HL-60 (cell line): ENCODE data around the gene PMEPA1.

ENCODE experiments used
- DNase-seq, 2 experiments: peaks; one replicate each; pipeline ENCODE4 v3.0.0-alpha.2; 2010 to 2020; ENCODE audit warnings: low read depth in 1 of 2, low spot score in 1 of 2
- H3K27ac ChIP-seq: fragments of 250-450 bp; sonication (Bioruptor Pico); replicated peaks from 2 replicates; pipeline ENCODE4 v1.5.1; 2020; ENCODE audit warnings: mild to moderate bottlenecking, moderate library complexity
- H3K27me3 ChIP-seq: fragments of 250-450 bp; sonication (Bioruptor Pico); 2 replicates; pipeline ENCODE4 v1.5.1; 2021; ENCODE audit warnings: mild to moderate bottlenecking, moderate library complexity; ENCODE audit not compliant: insufficient read depth, poor library complexity, severe bottlenecking
- H3K4me3 ChIP-seq: replicated peaks from 2 replicates; pipeline ENCODE4 v1.5.1; 2011; ENCODE audit warnings: mild to moderate bottlenecking, control low read depth, low read length; ENCODE audit not compliant: insufficient read depth
- GABPA ChIP-seq: IDR thresholded peaks from 2 replicates; pipeline ENCODE4 v1.6.1; 2012; ENCODE audit warnings: low read depth
- POLR2AphosphoS5 ChIP-seq: IDR thresholded peaks from 2 replicates; pipeline ENCODE4 v1.6.1; 2012; ENCODE audit warnings: low read depth
- SPI1 ChIP-seq: IDR thresholded peaks from 2 replicates; pipeline ENCODE4 v1.6.1; 2012; ENCODE audit warnings: low read depth, mild to moderate bottlenecking, borderline replicate concordance
- TF ChIP-seq, protein P1 (sequence below): IDR thresholded peaks from 2 replicates; pipeline ENCODE4 v1.6.1; 2012; ENCODE audit warnings: low read depth; ENCODE audit not compliant: insufficient replicate concordance
- TF ChIP-seq, protein P2 (sequence below): IDR thresholded peaks from one replicate; pipeline ENCODE4 v1.5.1; 2011; ENCODE audit warnings: low read length, control low read depth, inconsistent platforms; ENCODE audit not compliant: insufficient read depth

PMEPA1 gene

DNA sequence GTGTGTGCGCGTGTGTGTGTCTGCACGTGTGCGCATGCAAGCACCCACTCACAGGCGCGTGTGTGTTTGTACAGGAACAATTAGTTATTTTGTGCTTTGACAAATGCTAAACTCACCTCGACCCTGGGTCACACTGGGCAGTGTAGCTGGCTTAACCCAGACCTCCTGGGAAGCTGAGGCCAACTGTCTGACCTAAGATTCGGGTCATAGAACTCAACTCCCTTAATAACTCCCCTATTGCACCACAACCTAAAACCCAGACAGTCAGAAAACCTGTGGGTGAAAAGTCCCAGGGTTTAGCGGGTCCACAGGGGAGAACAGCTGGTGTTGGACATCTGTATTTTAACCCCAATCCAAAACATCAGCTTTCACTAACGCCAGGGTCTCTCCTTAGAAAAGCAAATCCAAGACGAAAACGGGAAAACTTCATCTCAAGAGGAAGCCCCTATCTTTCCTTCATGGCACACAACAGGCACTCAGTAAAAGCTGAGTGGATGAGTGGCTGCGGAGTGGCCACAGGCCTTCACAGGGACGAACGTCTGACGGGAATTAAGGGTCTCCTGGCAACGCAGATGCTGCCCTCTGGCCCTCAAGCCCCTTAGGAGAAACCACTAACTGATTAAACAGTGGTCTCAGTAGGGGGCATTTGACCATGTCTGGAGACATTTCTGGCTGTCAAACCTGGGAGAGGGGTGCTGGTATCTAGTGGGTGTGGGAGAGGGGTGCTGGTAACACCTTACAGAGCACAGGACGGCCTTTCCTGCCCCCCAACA lies 4.5 kb downstream of the PMEPA1 start:
- no peak overlapping the region for H3K27ac ChIP-seq
- H3K27me3 ChIP-seq, result peaks cover 39% of the 10 kb centered on the region
- no peak overlapping the region for H3K4me3 ChIP-seq
- no peak for DNase-seq
- TF ChIP-seq, protein P1, sequence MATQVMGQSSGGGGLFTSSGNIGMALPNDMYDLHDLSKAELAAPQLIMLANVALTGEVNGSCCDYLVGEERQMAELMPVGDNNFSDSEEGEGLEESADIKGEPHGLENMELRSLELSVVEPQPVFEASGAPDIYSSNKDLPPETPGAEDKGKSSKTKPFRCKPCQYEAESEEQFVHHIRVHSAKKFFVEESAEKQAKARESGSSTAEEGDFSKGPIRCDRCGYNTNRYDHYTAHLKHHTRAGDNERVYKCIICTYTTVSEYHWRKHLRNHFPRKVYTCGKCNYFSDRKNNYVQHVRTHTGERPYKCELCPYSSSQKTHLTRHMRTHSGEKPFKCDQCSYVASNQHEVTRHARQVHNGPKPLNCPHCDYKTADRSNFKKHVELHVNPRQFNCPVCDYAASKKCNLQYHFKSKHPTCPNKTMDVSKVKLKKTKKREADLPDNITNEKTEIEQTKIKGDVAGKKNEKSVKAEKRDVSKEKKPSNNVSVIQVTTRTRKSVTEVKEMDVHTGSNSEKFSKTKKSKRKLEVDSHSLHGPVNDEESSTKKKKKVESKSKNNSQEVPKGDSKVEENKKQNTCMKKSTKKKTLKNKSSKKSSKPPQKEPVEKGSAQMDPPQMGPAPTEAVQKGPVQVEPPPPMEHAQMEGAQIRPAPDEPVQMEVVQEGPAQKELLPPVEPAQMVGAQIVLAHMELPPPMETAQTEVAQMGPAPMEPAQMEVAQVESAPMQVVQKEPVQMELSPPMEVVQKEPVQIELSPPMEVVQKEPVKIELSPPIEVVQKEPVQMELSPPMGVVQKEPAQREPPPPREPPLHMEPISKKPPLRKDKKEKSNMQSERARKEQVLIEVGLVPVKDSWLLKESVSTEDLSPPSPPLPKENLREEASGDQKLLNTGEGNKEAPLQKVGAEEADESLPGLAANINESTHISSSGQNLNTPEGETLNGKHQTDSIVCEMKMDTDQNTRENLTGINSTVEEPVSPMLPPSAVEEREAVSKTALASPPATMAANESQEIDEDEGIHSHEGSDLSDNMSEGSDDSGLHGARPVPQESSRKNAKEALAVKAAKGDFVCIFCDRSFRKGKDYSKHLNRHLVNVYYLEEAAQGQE, result no peak
- TF ChIP-seq POLR2AphosphoS5 (no peak), SPI1 (no peak), GABPA (no peak)
- TF ChIP-seq, protein P2, sequence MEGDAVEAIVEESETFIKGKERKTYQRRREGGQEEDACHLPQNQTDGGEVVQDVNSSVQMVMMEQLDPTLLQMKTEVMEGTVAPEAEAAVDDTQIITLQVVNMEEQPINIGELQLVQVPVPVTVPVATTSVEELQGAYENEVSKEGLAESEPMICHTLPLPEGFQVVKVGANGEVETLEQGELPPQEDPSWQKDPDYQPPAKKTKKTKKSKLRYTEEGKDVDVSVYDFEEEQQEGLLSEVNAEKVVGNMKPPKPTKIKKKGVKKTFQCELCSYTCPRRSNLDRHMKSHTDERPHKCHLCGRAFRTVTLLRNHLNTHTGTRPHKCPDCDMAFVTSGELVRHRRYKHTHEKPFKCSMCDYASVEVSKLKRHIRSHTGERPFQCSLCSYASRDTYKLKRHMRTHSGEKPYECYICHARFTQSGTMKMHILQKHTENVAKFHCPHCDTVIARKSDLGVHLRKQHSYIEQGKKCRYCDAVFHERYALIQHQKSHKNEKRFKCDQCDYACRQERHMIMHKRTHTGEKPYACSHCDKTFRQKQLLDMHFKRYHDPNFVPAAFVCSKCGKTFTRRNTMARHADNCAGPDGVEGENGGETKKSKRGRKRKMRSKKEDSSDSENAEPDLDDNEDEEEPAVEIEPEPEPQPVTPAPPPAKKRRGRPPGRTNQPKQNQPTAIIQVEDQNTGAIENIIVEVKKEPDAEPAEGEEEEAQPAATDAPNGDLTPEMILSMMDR, result no peak

DNA sequence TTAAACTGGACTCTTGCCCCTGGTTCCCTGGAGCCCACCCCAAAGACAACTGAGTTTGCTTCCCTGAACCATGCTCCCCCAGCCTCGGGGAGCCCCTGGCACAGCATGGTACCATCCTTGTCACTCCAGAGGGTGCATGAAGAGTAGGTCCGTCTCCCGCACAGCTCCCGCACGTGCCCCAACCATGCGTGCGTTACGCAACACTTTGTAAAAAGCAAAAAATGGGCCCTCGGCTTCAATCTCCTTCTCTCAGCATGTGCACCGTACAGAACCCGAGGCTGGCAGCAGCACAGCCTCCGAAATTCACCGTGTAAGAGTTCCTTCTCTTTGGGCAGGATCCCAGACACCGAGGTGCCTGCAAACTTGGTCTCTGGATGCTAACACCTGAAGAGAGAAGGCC lies 5.6 kb downstream of the PMEPA1 start:
- no peak for TF ChIP-seq POLR2AphosphoS5
- TF ChIP-seq, protein P2, result no peak
- TF ChIP-seq GABPA, result no peak
- no peak for TF ChIP-seq SPI1
- TF ChIP-seq, protein P1, result no peak
- no peak overlapping the region for H3K4me3 ChIP-seq
- DNase-seq, result no peak
- no peak overlapping the region for H3K27ac ChIP-seq
- H3K27me3 ChIP-seq, result peaks cover 33% of the 10 kb centered on the region

DNA sequence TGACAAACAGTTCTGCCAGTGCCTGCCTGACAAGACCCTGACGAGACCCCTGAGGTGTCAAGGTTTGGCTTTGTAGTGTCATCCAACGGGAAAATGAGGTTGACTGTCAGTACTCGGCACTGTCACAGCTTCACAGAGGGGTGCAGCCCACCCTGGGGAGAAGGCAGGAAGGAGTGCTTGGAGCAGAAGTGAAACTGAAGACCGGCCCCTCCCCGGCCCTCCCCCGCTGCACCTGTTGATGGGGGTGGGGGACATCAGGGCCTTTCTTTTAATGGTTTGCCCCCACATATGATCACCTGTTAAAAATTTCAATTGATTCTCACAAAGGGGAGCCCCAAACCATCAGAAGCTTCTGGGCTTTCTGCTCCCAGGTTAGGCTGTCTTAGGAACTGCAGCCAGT lies 6.8 kb downstream of the PMEPA1 start:
- no peak overlapping the region for H3K4me3 ChIP-seq
- TF ChIP-seq, protein P2, result no peak
- TF ChIP-seq SPI1 (no peak), POLR2AphosphoS5 (no peak), GABPA (no peak)
- TF ChIP-seq, protein P1, result no peak
- DNase-seq, result no peak
- H3K27me3 ChIP-seq, result peaks cover 27% of the 10 kb centered on the region
- H3K27ac ChIP-seq, result no peak overlapping the region
